Prostate gland (tissue), 2 donors: ENCODE measurements around the gene PRDM11. TPM values are rescaled to one million over a fixed set of nuclear protein-coding genes. Genes with fewer than 3 reads are reported as not detected.

Experiments
- DNase-seq: peaks from one replicate; pipeline ENCODE4 v3.0.0-alpha.2; 2019; ENCODE audit warnings: low spot score
- H3K27ac ChIP-seq, 2 donors: fragments of 200-600 bp; sonication (generic); 2 replicates each; pipeline ENCODE4 v1.5.1; 2017 to 2019
- H3K27me3 ChIP-seq: fragments of 200-600 bp; sonication (generic); replicated peaks from 2 replicates; pipeline ENCODE4 v1.5.1; 2019; ENCODE audit not compliant: insufficient read depth
- H3K36me3 ChIP-seq, 2 donors: fragments of 200-600 bp; sonication (generic); 1 replicate in 1 of 2; 2 replicates in 1 of 2; pipeline versions ENCODE4 v1.5.1 to v1.8.1; 2017 to 2019
- H3K4me1 ChIP-seq: fragments of 200-600 bp; sonication (generic); replicated peaks from 2 replicates; pipeline ENCODE4 v1.5.1; 2019
- H3K4me3 ChIP-seq, 2 donors: fragments of 200-600 bp; sonication (generic); 2 replicates each; pipeline ENCODE4 v1.5.1; 2017 to 2019
- H3K9me3 ChIP-seq: fragments of 200-600 bp; sonication (generic); 2 replicates; pipeline ENCODE4 v1.5.1; 2017
- CTCF ChIP-seq, 4 experiments: fragments of 200-600 bp in 2 of 4; fragments of 450-650 bp in 2 of 4; sonication (generic) in 2 of 4; IDR thresholded peaks; 1 replicate in 3 of 4; 2 replicates in 1 of 4; pipeline ENCODE4 v1.5.1; 2016 to 2019; ENCODE audit warnings: antibody characterized with exemption in 4 of 4, mild to moderate bottlenecking in 2 of 4, moderate library complexity in 2 of 4
- POLR2A ChIP-seq: fragments of 450-650 bp; IDR thresholded peaks from one replicate; pipeline ENCODE4 v1.6.1; 2016; ENCODE audit warnings: antibody characterized with exemption, mild to moderate bottlenecking
- POLR2AphosphoS5 ChIP-seq: sonication (generic); formaldehyde crosslinking; IDR thresholded peaks from one replicate; pipeline ENCODE4 v1.6.1; 2017; ENCODE audit warnings: antibody characterized with exemption
- WGBS: methylation state at CpG from one replicate; pipeline ENCODE4 v1.1.5; 2018; 5-methylcytosine and 5-hydroxymethylcytosine counted together
- intact Hi-C: fragments of 100-400 bp; cut with DNase I; formaldehyde crosslinking; loops from one replicate; pipeline ENCODE4 v1.14.2; 2022
- total RNA-seq, 2 donors: library from RNA; depleted of rRNA; stranded (reverse); fragments of >200 nt; gene quantifications; one replicate each; pipeline ENCODE4 v1.1.0, GENCODE V29; 2016

PRDM11 gene
- total RNA-seq, 2 donors from 2014 or later = 13.1 to 15.3 TPM

GRCh38 chr11:45233121-45233803, 86.8 kb downstream of the PRDM11 start:
- no peaks in the 10 kb centered on the region for H3K36me3 ChIP-seq
- no peaks in the 10 kb centered on the region for H3K4me1 ChIP-seq
- no peaks in the 10 kb centered on the region for H3K9me3 ChIP-seq
- no peak overlapping the region for H3K4me3 ChIP-seq
- intact Hi-C loops = loop anchor here (10.0 kb wide), 1 partner anchor 118 kb away; no protein-coding TSS in a partner anchor
- DNase-seq = peak; percentile 40
- TF ChIP-seq POLR2AphosphoS5 = no peak
- peak; percentile 52 to 66 (median 59) for TF ChIP-seq CTCF (IDR thresholded peaks at IDR 0.05)
- H3K27ac ChIP-seq = no peak overlapping the region
- 71% methylated on average over 17 of the region's 17 CpGs for WGBS
- H3K27me3 ChIP-seq = no peaks in the 10 kb centered on the region

GRCh38 chr11:45233804-45234170, 87.3 kb downstream of the PRDM11 start:
- Histone ChIP-seq H3K4me1 (no peaks in the 10 kb centered on the region), H3K4me3 (no peak overlapping the region), H3K27me3 (no peaks in the 10 kb centered on the region), H3K36me3 (no peaks in the 10 kb centered on the region), H3K27ac (no peak overlapping the region), H3K9me3 (no peaks in the 10 kb centered on the region)
- intact Hi-C loops = loop anchor here (10.0 kb wide), 1 partner anchor 119 kb away; no protein-coding TSS in a partner anchor
- 74% methylated on average over 14 of the region's 14 CpGs for WGBS
- TF ChIP-seq POLR2AphosphoS5 (no peak), POLR2A (no peak), CTCF (IDR thresholded peaks at IDR 0.05) (no peak)
- no peak for DNase-seq

- H3K4me3 ChIP-seq = no peak overlapping the region
- H3K27me3 ChIP-seq = no peaks in the 10 kb centered on the region
- intact Hi-C loops = loop anchor here (5.0 to 10.0 kb wide), 2 partner anchors 53 to 120 kb away; partner anchors contain the start of gene SYT13
- H3K4me1 ChIP-seq = no peaks in the 10 kb centered on the region
- no peaks in the 10 kb centered on the region for H3K36me3 ChIP-seq
- no peak overlapping the region for H3K27ac ChIP-seq
- no peaks in the 10 kb centered on the region for H3K9me3 ChIP-seq
- WGBS = 96% methylated on average over 13 of the region's 15 CpGs
- TF ChIP-seq POLR2AphosphoS5 (no peak), POLR2A (no peak), CTCF (IDR thresholded peaks at IDR 0.05) (no peak)
- DNase-seq = no peak
Measured at GRCh38 chr11:45234306-45235006, 88.0 kb downstream of the PRDM11 start.

GRCh38 chr11:45237711-45238315, 91.4 kb downstream of the PRDM11 start:
- Histone ChIP-seq H3K27ac (no peak overlapping the region), H3K9me3 (no peaks in the 10 kb centered on the region), H3K4me3 (no peak overlapping the region), H3K27me3 (no peaks in the 10 kb centered on the region), H3K36me3 (no peaks in the 10 kb centered on the region), H3K4me1 (no peaks in the 10 kb centered on the region)
- TF ChIP-seq CTCF (IDR thresholded peaks at IDR 0.05) = no peak
- no peak for TF ChIP-seq POLR2AphosphoS5
- no peak for TF ChIP-seq POLR2A
- no peak for DNase-seq
- intact Hi-C loops = loop anchor here (5.0 to 10.0 kb wide), 2 partner anchors 49 to 123 kb away; partner anchors contain the start of gene SYT13
- 33% methylated on average over 4 of the region's 4 CpGs for WGBS
